ENCODE results near the gene MARCHF2. TPM values are rescaled to one million over a fixed set of nuclear protein-coding genes. Genes with fewer than 3 reads are reported as not detected.
A peak's percentile ranks its signal among the peaks of the same experiment; 100 is the strongest.
"Not testable (repeated sequence)": the region's sequence is repeated elsewhere in the genome, so short reads cannot be mapped to it uniquely, and the experiment has no call there.

The MARCHF2 gene
- total RNA-seq, 1 donor from 2014 or later, result 44.7 TPM

DNA sequence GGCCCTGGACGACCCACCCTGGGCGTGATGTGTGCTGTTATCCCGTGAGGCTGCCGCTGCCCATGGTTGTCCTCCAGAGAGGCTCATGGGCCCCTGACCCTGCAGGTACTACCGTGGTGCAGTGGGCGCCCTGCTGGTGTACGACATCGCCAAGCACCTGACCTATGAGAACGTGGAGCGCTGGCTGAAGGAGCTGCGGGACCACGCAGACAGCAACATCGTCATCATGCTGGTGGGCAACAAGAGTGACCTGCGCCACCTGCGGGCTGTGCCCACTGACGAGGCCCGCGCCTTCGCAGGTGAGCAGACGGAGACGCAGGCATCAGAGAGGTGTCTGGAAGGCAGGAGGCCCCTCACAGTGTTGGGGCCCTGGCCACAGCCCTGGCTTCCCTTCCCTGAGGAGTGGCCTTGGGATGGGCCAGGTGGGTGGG, 11.1 kb upstream of the MARCHF2 start:
- DNase-seq (ENCODE audit: low spot score) (no peak), ATAC-seq (no peak)
- intact Hi-C loops (cut with DNase I), result no loop called here

- DNase-seq (ENCODE audit: low spot score) (no peak), ATAC-seq (peak; percentile 16)
- intact Hi-C loops (cut with DNase I), result no loop called here
These were observed 9.8 kb upstream of the MARCHF2 start for GRCh38 chr19:8403098-8403819.

GRCh38 chr19:8403820-8404109, 9.3 kb upstream of the MARCHF2 start:
- ATAC-seq, result no peak
- DNase-seq (ENCODE audit: low spot score), result no peak
- intact Hi-C loops (cut with DNase I), result no loop called here

DNA sequence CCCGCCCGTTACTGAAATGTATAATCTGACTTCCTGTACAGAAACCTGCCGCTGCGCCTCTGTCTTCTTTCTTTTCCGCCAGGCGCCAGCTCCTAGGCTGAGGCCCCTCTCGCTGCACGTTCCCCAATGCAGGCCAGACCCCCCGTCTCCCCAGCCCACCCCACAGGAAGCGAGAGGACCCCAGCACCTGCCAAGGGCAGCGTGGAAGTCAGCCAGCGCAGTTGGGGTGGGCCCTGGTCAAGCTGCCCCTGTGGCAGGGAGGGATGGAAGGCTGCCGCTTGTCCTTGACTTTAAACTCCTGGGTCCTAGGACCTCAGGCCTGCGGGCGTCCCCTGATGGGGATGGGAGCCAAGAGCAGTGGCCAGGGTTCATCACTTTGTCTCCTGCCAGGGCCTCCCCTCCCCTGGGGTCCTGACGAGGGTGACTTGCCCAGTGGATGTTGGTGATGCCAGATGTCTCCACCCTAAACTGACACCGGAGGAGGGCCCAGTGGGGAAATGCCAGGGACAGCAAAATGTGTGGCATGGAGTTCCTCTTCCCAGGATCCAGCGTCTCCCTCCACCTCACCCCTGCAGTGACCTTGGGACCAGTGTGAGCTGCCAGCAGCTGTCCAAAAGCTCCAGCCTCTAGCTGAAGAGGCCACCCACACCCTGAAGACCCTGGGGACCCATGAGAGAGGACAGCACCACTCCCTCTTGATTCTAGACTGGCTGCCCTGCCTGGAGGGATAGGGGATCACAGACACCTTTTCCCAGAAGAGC, 8.5 kb upstream of the MARCHF2 start:
- intact Hi-C loops (cut with DNase I), result no loop called here
- DNase-seq (ENCODE audit: low spot score) (no peak), ATAC-seq (no peak)

- intact Hi-C loops (cut with DNase I); ATAC-seq; DNase-seq (ENCODE audit: low spot score): not testable (repeated sequence)
These were observed 2.4 kb upstream of the MARCHF2 start for GRCh38 chr19:8410718-8411117.

DNA sequence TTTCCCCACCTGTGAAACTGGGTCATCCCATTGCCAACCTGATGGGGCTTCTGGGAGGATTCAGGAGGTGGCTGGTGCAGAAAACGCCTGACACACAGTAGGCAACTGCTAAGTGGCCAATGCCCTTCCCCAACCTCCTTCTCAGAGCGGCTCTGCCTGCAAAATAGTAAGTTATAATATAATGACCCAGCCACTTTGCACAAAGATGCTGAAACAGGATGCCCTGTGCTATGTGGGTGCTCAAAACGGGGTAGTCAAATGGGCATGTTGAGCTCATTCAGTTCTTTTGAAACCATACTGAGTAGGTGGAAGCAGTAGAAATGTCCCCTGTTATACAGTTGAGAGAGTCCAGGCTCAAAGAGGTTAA, 507 bp downstream of the MARCHF2 start:
- ATAC-seq (no peak), DNase-seq (ENCODE audit: low spot score) (no peak)
- intact Hi-C loops (cut with DNase I), result no loop called here

- no peak for ATAC-seq
- intact Hi-C loops (cut with DNase I), result no loop called here
- DNase-seq (ENCODE audit: low spot score), result no peak
These were observed 3.7 kb downstream of the MARCHF2 start for GRCh38 chr19:8416796-8417195.

DNA sequence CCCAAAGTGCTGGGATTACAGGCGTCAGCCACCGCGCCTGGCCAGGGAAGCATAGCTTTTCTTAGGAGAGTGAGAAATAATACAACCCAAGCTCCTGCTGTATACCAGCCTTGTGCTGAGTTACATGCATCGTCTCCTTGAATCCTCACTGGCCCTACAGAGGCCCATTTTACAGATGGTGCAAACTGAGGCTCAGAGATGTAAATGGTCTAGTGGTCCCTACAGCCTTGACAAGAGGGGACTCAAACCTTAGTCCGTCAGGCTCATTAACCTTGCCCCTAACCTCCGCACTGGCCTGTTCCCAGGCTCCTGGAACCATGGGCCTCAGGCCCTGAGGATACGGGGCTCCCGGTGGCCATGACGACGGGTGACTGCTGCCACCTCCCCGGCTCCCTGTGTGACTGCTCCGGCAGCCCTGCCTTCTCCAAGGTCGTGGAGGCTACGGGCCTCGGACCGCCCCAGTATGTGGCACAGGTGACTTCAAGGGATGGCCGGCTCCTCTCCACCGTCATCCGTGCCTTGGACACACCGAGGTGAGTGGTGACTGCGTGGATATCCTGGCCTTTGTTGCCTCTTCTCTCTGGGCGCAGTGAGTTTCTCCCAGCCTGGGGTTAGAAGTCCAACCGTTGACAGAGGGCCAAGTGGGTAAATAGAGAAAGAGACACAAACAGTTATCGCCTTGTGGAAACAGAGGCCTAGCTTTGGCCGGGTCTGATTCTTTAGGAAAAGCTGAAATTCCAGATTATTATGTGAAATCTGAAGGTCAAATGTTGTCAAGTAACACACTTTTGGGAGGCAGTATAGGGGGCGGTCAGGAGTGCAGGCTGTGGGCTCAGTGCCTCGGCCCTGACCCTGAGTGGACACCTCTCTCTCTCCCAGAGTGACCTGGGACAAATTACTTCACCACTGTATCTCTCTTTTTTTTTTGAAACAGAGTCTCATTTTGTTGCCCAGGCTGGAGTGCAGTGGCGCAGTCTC, 8.7 kb downstream of the MARCHF2 start:
- ATAC-seq (no peak), DNase-seq (ENCODE audit: low spot score) (no peak)
- intact Hi-C loops (cut with DNase I), result no loop called here

- intact Hi-C loops (cut with DNase I), result no loop called here
These were observed 10.7 kb downstream of the MARCHF2 start for GRCh38 chr19:8423817-8424223.

DNA sequence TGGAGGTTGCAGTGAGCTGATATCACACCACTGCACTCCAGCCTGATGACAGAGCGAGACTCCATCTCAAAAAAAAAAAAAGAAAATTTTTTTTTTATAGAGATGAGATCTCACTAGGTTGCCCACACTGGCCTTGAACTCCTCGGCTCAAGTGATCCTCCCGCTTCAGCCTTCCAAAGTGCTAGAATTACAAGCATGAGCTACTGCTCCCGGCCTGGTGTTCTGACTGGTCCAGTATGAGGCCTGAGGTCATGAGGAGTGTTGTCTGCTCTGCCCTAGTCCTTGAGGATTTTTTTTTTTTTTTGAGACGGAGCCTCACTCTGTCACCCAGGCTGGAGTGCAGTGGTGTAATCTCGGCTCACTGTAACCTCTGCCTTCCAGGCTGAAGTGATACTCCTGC, 12.2 kb downstream of the MARCHF2 start:
- intact Hi-C loops (cut with DNase I); DNase-seq (ENCODE audit: low spot score); ATAC-seq: not testable (repeated sequence)

More at GRCh38 chr19:8423817-8424223, 10.7 kb downstream of the MARCHF2 start:
- ATAC-seq, result peak; percentile 99
- DNase-seq (ENCODE audit: low spot score), result peak; percentile 96

GRCh38 chr19:8426283-8426682, 13.2 kb downstream of the MARCHF2 start:
- ATAC-seq (no peak), DNase-seq (ENCODE audit: low spot score) (no peak)
- intact Hi-C loops (cut with DNase I), result no loop called here

DNA sequence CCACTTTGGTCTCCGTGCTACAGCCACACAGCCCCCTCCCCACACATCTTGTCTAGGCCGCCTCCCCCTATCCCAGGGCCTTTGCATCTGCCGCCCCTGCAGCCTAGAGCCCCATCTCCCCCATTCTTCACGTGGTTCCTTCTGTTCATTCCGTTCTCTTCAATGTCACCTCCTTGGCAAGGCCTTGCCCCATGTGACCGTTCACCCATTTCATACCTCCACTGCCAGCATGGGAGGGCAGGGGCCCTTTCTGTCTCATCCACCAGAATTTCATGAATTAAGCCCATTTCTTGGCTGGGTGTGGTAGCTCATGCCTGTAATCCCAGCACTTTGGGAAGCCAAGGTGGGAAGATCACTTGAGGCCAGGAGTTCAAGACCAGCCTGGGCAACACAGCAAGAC, 15.9 kb downstream of the MARCHF2 start:
- DNase-seq (ENCODE audit: low spot score) (no peak), ATAC-seq (no peak)
- intact Hi-C loops (cut with DNase I), result no loop called here

GRCh38 chr19:8429826-8430225, 16.7 kb downstream of the MARCHF2 start:
- no peak for DNase-seq (ENCODE audit: low spot score)
- no peak for ATAC-seq
- intact Hi-C loops (cut with DNase I), result no loop called here

DNA sequence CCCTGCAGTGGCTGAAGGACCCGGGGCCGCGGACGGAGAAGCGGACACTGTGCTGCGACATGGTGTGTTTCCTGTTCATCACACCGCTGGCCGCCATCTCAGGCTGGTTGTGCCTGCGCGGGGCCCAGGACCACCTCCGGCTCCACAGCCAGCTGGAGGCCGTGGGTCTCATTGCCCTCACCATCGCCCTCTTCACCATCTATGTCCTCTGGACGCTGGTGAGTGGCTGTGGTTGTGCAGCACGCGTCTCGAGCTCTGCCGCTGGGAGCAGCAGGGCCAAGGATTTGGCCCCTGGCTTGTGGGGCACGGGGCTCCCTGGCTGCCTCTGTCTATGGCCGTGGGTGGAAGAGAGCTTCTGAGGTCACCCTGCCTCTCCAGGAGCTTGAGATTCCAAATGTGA, 17.5 kb downstream of the MARCHF2 start:
- no peak for DNase-seq (ENCODE audit: low spot score)
- ATAC-seq, result no peak
- intact Hi-C loops (cut with DNase I), result no loop called here

DNA sequence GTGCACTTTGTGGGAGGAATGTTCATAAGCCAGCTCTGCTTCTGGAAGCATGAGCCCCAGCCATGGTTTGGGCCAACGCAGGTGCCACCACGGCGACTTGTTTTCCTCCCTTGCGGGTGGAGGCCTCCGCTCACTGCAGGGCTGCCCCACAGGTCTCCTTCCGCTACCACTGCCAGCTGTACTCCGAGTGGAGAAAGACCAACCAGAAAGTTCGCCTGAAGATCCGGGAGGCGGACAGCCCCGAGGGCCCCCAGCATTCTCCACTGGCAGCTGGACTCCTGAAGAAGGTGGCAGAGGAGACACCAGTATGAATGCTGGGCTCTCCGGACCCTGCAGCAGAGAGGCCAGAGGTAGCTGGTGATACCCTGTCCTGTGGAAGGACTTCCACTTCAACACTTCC, 25.1 kb downstream of the MARCHF2 start:
- intact Hi-C loops (cut with DNase I), result no loop called here
- DNase-seq (ENCODE audit: low spot score), result no peak

DNA sequence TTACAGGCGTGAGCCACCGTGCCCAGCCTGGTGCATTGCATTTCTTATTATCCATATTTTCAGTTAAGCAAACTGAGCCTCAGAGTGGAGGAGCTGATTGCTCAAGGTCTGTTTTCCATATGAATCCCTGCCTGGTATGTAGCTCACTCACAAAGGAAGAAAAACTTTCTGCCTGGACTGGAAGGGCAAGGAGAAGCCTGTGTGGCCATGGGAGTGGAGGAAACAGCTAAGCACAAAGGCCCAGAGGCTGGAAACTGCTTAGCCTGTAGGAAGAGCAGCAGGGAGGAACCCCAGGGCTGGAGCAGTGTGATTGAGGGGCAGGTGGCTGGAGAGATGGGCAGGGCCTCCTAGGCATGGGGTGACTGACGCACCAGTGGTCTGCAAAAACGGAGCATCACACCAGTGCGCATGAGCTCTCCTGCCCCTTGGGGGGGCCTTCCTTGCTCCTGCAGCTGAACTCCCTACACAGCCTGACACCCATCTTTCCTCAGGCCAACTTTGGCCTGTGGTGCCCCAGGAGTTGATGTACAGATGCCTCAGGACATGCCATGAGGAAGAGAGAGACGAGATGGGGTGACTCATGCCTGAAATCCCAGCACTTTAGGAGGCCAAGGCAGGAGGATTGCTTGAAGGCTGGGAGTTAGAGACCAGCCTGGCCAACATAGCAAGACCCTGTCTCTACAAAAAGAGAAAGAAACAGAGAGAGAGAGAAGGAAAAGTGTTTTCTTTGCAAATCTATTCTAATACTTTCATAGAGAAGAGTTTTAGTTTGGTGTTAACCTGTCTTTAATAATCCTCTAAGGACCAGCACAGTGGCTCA, 28.8 kb downstream of the MARCHF2 start:
- peak; percentile 32 for DNase-seq (ENCODE audit: low spot score)
- intact Hi-C loops (cut with DNase I), result no loop called here
- ATAC-seq, result no peak

More for the DNA sequence above, 25.1 kb downstream of the MARCHF2 start:
- no peak for ATAC-seq

DNA sequence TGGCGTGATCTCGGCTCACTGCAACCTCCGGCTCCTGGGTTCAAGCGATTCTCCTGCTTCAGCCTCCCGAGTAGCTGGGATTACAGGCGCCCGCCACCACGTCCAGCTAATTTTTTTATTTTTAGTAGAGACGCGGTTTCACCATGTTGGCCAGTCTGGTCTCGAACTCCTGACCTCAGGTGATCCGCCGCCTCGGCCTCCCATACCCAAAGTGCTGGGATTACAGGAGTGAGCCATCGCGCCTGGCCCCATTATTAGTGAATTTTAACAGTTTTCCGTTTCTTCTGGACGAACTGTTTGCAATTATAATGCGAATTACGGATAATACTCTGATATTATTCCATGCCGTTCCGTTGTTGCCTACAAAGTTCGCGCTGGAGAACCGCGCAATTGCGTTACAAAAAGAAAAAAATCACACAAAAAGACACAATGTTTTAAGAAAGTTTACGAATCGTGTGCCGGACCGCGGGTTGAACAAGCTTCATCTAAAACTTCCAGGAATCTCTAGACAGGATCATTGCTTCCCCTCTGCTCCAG, 31.1 kb downstream of the MARCHF2 start:
- DNase-seq (ENCODE audit: low spot score), result peak; percentile 49
- ATAC-seq, result peak; percentile 1
- intact Hi-C loops (cut with DNase I), result not testable (repeated sequence)

DNA sequence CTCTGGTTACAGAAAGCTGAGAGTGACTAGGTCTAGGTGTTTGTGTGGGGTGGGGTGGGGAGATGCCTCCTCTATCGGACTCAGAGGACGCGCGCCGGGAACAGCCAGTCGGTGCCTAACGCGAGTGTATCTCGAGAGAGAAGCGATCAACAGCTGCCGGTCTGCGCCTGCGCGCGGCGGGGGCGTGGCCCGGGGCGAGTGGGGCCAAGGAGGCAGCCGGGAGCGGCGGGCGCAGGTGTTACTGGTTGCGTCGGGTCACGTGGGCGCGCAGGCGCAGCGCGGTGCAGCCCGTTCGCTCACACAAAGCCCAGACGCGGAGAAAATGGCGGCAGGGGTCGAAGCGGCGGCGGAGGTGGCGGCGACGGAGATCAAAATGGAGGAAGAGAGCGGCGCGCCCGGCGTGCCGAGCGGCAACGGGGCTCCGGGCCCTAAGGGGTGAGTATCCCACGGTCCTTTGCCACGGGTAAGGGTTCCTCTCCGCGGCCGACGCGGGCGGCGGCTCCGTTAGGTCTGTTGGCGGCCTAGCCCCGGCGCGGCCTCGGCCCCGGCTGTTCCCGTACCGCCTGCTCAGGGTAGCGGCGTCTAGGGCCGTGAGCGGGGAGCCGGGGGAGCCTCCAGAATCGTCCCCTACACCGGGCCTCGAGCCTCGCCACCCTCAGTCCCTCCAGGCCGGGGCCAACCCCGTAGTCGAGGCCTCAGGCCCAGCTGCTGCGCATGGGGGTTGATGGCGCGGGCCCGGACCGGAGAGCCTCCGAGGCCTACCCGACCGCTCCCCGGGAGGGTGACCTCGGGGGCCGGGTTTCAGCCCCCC, 31.8 kb downstream of the MARCHF2 start, which contains the start of gene HNRNPM:
Gene HNRNPM, plus strand, starts transcription at position 299 of the 811 bp plus-strand sequence. Its CDS starts 24 bp downstream, at position 323.
- DNase-seq (ENCODE audit: low spot score), result peak; percentile 100
- intact Hi-C loops (cut with DNase I), result no loop called here
- ATAC-seq, result peak; percentile 99
